GM21367 (cell line): Measurements from ENCODE around the gene RLN3.
"Not testable (repeated sequence)": the region's sequence is repeated elsewhere in the genome, so short reads cannot be mapped to it uniquely, and the experiment has no call there.

Source experiments
- ATAC-seq: cut with Tn5 transposase; IDR thresholded peaks from one replicate; pipeline ENCODE4 v1.9.1; 2021; ENCODE audit not compliant: unreplicated experiment

Gene RLN3

DNA sequence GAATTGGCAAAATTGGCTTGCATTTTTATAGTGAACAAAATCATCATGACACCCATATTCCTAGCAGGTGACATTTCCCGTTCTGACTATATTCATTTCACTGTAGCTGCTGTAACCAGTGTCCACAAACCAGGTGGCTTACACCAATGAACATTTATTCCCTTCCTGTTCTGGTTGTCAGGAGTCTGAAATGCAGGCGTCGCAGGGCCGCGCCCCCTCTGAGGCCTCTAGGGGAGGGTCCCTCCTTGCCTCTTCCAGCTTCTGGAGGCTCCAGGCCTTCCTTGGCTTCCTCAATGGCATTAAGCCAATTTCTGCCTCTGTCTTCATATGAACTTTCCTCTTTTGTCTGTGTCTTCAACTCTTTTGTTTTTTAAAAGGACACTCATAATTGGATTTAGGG, 6.5 kb upstream of the RLN3 start:
- ATAC-seq, result no peak

DNA sequence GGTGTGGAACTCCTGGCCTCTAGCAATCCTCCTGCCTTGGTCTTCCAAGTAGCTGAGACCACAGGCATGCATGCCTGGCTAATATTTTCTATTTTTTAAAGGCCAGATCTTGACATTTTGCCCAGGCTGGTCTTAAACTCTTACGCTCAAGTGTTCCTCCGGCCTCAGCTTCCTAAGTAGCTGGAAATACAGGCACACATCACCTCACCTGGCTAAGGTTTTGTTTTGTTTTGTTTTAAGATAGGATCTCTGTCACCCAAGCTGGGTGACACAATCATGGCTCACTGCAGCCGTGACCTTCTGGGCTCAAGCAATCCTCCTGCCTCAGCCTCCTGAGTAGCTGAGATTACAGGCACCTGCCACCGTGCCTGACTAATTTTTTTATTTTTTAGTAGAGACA, 5.5 kb upstream of the RLN3 start:
- no peak for ATAC-seq

DNA sequence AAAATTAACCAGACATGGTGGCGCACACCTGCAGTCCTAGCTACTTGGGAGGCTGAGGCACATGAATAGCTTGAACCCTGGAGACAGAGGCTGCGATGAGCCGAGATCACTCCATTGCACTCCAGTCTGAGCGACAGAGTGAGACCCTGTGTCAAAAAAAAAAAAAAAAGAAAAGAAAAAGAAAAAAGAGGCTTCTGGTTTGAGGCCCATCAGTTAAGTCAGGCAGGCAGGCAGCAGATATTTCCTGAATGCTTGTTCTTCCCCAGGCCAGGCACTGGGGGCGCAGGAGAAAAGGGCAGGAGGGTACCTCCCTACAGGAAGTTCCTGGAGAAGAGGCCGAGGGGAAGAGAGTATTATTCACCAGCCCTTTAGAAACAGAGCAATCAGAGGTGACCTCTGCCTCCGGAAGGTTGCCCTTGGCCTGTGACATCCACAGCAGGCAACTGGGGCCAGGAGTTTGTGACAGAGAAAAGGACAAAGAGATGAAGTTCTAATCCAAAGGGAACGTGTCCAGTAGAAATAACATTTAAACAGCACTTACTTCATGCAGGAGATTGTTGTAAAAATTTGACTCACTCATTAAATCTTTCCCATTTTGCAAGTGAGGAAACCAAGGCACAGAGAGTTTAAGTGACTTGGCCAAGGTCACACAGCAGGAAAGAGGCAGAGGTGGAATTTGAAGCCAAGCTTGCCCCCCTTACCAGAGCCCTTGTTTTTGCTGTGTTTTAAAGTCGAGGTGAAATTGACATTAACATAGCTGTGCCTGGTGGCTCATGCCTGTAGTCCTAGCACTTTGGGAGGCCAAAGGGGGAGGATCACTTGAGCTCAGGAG, 4.3 kb upstream of the RLN3 start:
- ATAC-seq, result no peak

DNA sequence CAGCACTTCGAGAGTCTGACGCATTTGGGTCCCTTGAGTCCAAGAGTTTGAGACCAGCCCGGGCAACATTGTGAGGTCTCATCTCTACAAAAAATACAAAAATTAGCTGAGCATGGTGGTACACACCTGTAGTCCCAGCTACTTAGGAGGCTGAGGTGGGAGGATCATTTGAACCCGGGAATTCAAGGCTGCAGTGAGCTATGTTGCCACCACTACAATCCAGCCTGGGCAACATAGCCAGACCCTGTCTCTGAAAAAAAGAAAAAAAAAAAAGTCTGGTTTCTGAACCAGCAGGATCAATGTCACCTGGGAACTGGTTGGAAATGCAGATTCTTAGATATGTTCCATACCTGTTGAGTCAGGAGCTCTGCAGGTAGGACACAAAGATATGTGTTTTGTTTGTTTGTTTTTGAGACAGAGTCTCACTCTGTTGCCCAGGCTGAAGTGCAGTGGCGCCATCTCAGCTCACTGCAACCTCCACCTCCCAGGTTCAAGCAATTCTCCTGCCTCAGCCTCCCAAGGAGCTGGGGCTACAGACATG, 1.2 kb upstream of the RLN3 start:
- ATAC-seq, result not testable (repeated sequence)

DNA sequence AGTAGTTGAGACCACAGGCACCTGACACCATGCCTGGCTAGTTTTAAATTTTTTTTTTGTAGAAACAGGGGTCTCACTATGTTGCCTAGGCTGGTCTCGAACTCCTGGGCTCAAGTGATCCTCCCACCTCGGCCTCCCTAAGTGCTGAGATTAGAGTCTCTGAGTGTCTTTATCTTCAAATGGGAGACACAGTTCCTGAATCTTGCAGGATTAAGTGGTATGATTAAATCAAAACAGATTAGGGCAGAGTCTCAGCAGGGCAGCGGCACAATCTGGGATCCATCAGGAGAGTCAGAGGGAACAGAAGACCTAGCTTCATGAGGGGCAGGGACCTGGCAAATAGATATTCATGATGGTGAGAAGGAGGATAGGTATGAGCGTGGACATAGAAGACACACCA, 953 bp downstream of the RLN3 start:
- no peak for ATAC-seq

DNA sequence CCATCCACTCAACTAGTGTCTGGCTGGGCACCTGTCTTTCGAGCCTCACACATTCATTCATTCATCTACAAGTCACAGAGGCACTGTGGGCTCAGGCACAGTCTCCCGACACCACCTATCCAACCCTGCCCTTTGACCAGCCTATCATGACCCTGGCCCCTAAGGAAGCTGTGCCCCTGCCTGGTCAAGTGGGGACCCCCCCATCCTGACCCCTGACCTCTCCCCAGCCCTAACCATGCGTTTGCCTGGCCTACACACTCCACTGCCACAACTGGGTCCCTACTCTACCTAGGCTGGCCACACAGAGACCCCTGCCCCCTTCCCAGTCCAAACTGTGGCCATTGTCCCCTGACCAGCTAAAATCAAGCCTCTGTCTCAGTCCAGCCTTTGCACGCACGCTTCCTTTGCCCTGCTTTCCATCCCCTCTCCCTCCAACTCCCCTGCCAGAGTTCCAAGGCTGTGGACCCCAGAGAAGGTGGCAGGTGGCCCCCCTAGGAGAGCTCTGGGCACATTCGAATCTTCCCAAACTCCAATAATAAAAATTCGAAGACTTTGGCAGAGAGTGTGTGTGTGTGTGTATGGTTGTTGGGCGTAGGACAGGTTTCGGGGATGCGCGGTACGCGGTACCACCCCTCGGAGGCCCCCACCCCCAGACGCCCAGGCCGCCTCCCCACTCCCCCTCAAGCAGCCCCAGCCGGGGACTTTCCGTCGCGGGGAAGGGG, 3.2 kb downstream of the RLN3 start:
- ATAC-seq, result no peak

DNA sequence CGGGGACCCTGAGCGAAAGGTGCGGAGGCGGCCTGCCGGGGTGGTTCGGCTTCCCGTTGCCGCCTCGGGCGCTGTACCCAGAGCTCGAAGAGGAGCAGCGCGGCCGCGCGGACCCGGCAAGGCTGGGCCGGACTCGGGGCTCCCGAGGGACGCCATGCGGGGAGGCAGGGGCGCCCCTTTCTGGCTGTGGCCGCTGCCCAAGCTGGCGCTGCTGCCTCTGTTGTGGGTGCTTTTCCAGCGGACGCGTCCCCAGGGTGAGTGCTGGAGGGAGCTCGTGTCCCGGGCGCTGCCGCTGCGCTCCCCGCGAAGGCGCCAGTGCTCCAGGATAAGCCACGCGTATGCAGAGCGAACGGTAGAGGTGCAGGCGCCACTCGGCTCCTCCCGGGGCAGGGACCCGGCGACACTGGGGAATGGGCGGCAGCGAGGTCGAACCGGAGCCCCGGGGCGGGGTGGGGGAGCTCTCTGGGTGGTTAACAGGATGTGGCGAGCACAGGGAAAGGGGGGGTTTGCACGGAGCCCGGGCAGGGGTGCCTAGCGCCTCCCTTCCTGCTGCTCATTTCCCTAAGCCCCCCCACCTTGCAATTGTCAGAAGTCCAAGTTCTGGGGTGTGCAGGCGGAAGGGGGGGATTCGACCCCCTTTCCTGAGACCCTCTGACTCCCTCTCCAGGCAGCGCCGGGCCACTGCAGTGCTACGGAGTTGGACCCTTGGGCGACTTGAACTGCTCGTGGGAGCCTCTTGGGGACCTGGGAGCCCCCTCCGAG, 4.0 kb downstream of the RLN3 start, which contains the start of gene IL27RA:
TSS of gene IL27RA (plus strand) at position 44 of the 762 bp plus-strand sequence. CDS start at position 155, 111 bp downstream.
- ATAC-seq, result peak; percentile 47

DNA sequence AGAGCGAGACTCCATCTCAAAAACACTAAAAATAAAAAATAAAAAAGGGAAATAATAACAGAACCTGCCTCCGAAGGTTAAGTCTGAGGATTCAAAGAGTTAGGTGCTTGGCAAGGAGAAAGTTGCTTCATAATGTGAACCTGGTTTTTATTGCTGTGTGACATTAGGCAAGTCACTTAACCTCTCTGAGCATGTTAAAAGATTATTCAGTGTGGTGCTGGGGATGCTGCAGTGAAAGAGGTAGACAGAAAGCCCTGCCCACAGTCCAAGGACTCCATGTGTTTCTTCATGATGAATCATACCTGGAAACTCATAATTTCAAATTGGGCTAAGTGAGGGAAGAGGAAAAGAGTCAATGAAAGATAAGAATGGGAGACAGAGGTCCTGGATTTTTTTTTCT, 6.0 kb downstream of the RLN3 start:
- ATAC-seq, result no peak

DNA sequence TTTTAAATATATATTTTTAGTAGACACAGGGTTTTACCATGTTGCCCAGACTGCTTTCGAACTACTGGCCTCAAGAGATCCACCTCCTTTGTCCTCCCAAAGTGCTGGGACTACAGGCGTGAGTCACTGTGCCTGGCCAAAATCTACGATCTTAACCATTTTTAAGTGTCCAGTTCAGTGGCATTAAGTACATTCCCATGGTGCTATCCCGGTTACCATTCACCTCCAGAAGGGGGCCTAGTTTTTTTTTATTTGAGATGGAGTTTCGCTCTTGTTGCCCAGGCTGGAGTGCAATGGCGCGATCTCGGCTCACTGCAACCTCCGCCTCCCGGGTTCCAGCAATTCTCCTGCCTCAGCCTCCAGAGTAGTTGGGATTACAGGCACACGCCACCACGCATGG, 7.2 kb downstream of the RLN3 start:
- ATAC-seq, result not testable (repeated sequence)

DNA sequence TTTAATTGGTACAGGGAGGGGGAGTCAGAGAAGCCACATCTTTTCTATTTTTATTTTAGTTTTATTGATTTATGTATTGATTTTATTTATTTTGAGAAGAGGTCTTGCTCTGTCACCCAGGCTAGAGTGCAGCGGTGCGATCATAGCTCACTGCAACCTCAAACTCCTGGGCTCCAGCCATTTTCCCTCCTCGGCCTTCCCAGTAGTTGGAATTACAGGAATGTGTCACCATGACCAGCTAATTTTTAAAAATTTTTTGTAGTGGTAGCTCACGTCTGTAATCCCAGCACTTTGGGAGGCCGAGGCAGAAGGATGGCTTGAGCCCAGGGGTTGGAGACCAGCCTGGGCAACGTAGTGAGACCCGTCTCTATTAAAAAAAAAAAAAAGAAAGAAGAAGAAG, 7.8 kb downstream of the RLN3 start:
- no peak for ATAC-seq

DNA sequence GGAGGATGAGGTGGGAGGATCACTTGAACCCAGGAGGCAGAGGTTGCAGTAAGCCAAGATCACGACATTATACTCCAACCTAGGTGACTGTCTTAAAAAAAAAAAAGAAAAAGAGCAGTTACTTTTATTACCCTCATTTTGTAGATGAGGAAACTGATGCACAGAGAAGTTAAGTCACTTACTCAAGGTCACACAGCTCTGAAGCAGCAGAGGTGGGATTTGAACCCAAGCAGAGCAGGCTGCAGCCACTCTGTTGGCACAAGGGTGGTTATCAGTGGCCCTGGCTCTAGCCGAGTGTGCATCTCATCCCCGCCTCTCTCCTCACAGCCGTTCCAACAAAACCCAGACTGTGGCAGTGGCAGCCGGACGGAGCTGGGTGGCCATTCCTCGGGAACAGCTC, 11.2 kb downstream of the RLN3 start:
- ATAC-seq, result no peak

DNA sequence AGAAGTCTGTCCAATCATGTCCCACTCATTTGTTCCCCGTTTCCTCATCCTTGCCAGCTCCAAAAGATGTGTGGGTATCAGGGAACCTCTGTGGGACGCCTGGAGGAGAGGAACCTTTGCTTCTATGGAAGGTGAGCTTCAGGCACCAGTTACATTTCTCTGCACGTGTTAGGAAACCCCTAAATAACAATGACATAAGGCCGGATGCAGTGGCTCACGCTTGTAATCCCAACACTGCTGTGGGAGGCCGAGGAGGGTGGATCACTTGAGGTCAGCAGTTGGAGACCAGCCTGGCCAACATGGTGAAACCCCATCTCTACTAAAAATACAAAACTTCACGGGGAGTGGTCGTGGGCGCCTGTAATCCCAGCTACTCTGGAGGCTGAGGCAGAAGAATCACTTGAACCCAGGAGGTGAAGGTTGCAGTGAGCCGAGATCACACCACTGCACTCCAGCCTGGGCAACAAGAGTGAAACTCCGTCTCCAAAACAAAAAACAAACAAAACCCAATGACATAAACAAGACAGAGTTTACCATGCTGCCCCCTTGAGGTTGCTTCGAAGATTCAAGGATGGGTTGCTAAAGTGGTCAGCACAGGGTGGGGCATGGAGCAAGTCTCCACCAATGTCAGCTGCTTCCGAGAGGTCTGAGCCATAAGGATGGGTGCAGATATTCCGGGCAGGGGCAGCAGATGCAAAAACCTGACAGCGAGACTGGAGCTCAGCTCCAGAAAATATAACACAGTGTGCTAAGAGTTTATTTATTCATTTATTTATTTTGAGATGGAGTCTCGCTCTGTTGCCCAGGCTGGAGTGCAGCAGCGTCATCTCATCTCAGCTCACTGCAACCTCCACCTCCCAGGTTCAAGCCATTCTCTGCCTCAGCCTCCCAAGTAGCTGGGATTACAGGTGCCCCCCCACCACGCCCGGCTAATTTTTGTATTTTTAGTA, 15.0 kb downstream of the RLN3 start:
- not testable (repeated sequence) for ATAC-seq

DNA sequence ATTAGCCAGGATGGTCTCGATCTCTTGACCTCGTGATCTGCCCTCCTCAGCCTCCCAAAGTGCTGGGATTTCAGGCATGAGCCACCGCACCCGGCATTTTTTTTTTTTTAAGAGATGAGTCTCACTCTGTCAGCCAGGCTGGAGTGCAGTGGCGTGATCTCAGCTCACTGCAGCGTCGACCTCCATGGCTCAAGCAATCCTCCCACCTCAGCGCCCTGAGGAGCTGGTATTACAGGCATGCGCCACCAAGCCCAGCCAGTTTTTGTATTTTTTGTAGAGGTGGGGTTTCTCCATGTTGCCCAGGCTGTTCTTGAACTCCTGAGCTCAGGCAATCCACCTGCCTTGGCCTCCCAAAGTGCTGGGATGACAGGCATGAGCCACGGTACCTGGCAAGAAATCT, 19.9 kb downstream of the RLN3 start:
- not testable (repeated sequence) for ATAC-seq

DNA sequence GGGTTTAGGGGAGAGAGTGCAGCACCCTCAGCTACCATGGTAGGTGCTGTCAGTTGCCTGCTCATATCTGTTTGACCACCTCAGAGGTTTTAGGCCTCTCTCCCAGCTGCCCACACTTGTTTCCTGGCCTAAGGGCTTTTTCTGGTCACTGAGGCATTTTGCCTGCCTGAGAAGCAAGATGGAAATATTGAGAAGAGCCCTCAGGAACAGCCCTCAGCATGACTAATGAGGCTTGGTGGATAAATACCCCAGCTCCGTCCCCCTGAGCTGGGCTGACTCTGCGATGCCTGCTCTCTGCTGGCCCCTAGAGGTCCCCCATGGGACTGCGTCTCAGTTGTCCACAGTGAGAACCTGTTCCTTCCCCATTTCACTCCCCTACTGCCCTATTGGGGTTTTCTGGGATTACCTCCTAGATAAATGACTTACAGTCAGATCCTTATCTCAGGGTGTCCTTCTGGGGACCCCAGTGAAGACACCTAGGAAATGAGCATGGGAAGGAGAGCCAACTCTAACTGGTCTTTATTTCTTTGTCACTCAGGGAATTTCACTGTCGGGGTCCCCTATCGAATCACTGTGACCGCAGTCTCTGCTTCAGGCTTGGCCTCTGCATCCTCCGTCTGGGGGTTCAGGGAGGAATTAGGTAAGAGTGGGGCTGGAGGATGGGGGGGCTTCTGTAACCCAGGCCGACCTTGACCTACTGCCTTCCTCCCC, 20.6 kb downstream of the RLN3 start:
- ATAC-seq, result no peak

DNA sequence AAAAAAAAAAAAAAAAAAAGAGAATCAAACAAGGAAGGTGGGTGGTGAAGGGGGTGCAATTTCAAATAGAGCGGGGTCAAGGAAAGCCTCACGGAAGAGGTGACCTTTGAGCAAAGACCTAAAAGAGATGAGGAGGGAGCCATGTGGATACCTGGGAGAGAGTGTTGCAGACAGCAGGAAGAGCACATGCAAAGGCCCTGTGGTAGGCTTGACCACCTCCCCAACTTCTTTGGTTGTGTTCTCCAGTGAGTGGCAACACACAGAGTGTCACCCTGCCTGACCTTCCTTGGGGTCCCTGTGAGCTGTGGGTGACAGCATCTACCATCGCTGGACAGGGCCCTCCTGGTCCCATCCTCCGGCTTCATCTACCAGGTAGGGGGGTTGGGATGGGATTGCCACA, 22.6 kb downstream of the RLN3 start:
- no peak for ATAC-seq

DNA sequence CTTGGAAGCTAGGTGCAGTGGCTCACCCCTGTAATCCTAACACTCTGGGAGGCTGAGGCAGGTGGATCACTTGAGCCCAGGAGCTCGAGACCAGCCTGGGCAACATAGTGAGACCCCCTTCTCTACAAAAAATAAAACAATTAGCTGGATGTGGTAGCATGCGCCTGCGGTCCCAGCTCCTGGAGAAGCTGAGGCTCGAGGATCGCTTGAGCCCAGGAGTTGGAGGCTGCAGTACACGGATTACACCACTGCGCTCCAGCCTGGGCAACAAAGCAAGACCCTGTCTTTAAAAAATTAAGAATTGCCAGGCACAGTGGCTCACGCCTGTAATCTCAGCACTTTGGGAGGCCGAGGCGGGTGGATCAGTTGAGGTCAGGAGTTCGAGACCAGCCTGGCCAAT, 23.0 kb downstream of the RLN3 start:
- ATAC-seq, result not testable (repeated sequence)

DNA sequence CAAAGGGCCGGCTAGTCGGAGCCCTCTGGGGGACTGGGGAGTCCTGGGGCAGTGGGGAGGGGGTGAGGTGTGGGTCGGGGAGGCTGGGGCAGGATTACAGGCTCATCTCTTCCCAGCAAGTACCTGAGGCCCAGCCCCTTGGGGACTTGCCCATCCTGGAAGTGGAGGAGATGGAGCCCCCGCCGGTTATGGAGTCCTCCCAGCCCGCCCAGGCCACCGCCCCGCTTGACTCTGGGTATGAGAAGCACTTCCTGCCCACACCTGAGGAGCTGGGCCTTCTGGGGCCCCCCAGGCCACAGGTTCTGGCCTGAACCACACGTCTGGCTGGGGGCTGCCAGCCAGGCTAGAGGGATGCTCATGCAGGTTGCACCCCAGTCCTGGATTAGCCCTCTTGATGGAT, 24.0 kb downstream of the RLN3 start:
- no peak for ATAC-seq

DNA sequence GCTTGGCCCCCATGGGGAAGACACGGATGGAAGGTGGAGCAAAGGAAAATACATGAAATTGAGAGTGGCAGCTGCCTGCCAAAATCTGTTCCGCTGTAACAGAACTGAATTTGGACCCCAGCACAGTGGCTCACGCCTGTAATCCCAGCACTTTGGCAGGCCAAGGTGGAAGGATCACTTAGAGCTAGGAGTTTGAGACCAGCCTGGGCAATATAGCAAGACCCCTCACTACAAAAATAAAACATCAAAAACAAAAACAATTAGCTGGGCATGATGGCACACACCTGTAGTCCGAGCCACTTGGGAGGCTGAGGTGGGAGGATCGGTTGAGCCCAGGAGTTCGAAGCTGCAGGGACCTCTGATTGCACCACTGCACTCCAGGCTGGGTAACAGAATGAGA, 24.5 kb downstream of the RLN3 start:
- ATAC-seq, result no peak

DNA sequence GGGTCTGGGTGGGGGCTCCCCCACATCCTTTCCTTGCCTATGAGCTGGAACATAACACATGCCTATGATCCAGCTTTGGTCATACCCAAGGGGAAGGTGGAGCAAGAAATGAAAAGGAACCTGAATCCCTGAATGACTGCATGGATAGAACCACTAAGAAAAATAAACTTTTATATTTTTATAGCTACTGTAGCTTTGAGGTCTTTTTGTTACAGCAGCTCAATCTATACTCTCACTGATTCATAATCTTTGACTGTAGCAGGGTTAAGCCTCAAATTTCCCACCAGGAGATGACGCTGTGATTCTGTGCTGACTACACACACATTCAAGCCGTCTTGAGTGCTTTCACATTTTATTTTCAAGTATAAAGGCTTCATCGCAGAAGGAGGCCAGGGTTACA, 25.1 kb downstream of the RLN3 start:
- no peak for ATAC-seq

DNA sequence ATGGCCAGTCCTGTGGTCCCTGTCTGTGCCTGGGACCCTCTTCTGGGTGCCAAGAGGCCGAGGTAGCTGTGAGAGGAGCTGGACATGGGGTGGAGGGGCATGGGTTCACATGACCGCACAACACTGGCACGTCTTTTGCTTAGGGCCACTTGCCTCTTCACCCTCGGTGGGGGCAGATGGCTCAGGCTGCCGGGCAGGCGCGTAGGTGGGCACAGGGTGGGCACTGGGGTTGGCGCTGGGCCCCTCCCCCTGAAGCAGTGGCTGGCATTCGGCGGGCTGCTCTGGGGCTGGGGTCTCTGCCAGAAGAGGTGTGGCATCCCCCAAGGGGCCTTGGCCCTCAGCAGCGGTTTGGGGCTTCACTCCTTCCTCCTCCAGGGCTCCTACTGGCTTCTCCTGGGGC, 25.6 kb downstream of the RLN3 start:
- ATAC-seq, result no peak
